ENCODE measurements around the gene FKBP5. TPM values are rescaled to one million over a fixed set of nuclear protein-coding genes. Genes with fewer than 3 reads are reported as not detected.

The FKBP5 gene
- total RNA-seq, 1 donor from 2014 or later = 16.5 TPM

DNA sequence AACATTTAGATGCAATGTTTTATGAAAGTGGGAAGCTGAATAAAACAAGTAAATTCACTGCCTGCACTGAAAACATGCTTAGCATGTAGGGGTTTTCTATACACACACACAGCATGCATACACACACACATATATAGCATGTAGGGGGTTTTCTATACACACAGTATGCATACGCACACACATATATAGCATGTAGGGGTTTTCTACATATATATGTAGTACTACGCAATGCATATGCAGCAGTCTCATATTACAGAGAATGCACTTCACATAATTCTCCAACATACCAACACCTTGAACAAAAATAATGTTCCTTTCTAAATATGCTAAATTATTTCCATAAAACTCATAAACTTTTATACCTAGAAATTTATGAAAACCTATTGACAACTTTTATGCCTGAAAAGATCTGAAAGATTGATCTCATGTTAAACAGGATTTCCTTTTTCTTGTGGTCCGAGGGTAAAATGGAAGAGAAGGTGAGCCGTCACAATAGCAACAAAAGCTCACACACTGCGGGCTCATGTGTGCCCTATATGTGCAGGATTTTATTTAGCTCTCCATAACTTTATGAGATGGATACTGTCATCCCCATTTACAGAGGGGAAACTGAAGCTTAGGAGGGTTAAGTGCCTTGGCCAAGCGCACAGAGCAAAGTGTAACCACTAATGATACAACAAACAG is 94.1 kb downstream of the FKBP5 start:
- no peak for TF ChIP-seq CTCF (conservative IDR thresholded peaks at IDR 0.05; ENCODE audit: low read depth, low read length)
- no peak overlapping the region for H3K4me3 ChIP-seq (ENCODE audit: low read depth, low read length)
- no peak for DNase-seq (ENCODE audit: low read depth)

- no peak overlapping the region for H3K4me3 ChIP-seq (ENCODE audit: low read depth, low read length)
- DNase-seq (ENCODE audit: low read depth) = no peak
- TF ChIP-seq CTCF (conservative IDR thresholded peaks at IDR 0.05; ENCODE audit: low read depth, low read length) = no peak
These were observed 96.5 kb downstream of the FKBP5 start for GRCh38 chr6:35592178-35592577.

GRCh38 chr6:35590622-35591066 is 98.1 kb downstream of the FKBP5 start:
- H3K4me3 ChIP-seq (ENCODE audit: low read depth, low read length) = no peak overlapping the region
- no peak for TF ChIP-seq CTCF (conservative IDR thresholded peaks at IDR 0.05; ENCODE audit: low read depth, low read length)
- no peak for DNase-seq (ENCODE audit: low read depth)

DNA sequence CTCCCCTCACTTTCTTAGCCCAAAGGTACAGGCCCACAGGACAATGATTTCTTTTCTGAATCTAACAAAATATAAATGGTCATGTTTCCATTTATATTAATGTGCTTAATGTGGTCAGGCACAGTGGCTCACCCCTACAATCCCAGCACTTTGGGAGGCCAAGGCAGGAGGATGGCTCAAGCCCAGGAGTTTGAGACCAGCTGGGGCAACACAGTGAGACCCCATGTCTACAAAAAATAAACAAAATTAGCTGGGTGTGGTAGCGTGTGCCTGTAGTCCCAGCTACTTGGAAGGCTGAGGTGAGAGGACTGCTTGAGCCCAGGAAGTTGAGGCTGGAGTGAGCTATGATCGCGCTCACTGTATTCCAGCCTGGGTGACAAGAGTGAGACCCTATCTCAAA is 98.8 kb downstream of the FKBP5 start:
- no peak for DNase-seq (ENCODE audit: low read depth)
- no peak for TF ChIP-seq CTCF (conservative IDR thresholded peaks at IDR 0.05; ENCODE audit: low read depth, low read length)
- no peak overlapping the region for H3K4me3 ChIP-seq (ENCODE audit: low read depth, low read length)

- H3K4me3 ChIP-seq (ENCODE audit: low read depth, low read length) = no peak overlapping the region
- DNase-seq (ENCODE audit: low read depth) = no peak
- no peak for TF ChIP-seq CTCF (conservative IDR thresholded peaks at IDR 0.05; ENCODE audit: low read depth, low read length)
These were observed 99.4 kb downstream of the FKBP5 start for GRCh38 chr6:35589201-35589739.

GRCh38 chr6:35587167-35587566 is 101.5 kb downstream of the FKBP5 start:
- no peak overlapping the region for H3K4me3 ChIP-seq (ENCODE audit: low read depth, low read length)
- no peak for TF ChIP-seq CTCF (conservative IDR thresholded peaks at IDR 0.05; ENCODE audit: low read depth, low read length)
- DNase-seq (ENCODE audit: low read depth) = no peak

- H3K4me3 ChIP-seq (ENCODE audit: low read depth, low read length) = no peak overlapping the region
- no peak for TF ChIP-seq CTCF (conservative IDR thresholded peaks at IDR 0.05; ENCODE audit: low read depth, low read length)
- no peak for DNase-seq (ENCODE audit: low read depth)
These were observed 102.2 kb downstream of the FKBP5 start for GRCh38 chr6:35586542-35586941.
